OCI-LY1 (cell line): ENCODE data around the gene PCBP3.

Experiments used
- EZH2 ChIP-seq: fragments of 200-600 bp; sonication (generic), shearing (Covaris generic); IDR thresholded peaks from 2 replicates; pipeline ENCODE4 v1.8.0; 2017; ENCODE audit warnings: borderline replicate concordance, mixed run types, mild to moderate bottlenecking, antibody characterized with exemption, low read length, moderate library complexity, mixed read lengths
- TF ChIP-seq, protein P1 (sequence below): fragments of 200-600 bp; sonication (generic), shearing (Covaris generic); IDR thresholded peaks from 2 replicates; pipeline ENCODE4 v1.5.1; 2017; ENCODE audit warnings: mild to moderate bottlenecking, antibody characterized with exemption, low read length, moderate library complexity, mixed read lengths

GRCh38 chr21:45801129-45801964, 157.8 kb downstream of the PCBP3 start:
- TF ChIP-seq, protein P1, sequence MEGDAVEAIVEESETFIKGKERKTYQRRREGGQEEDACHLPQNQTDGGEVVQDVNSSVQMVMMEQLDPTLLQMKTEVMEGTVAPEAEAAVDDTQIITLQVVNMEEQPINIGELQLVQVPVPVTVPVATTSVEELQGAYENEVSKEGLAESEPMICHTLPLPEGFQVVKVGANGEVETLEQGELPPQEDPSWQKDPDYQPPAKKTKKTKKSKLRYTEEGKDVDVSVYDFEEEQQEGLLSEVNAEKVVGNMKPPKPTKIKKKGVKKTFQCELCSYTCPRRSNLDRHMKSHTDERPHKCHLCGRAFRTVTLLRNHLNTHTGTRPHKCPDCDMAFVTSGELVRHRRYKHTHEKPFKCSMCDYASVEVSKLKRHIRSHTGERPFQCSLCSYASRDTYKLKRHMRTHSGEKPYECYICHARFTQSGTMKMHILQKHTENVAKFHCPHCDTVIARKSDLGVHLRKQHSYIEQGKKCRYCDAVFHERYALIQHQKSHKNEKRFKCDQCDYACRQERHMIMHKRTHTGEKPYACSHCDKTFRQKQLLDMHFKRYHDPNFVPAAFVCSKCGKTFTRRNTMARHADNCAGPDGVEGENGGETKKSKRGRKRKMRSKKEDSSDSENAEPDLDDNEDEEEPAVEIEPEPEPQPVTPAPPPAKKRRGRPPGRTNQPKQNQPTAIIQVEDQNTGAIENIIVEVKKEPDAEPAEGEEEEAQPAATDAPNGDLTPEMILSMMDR = no peak
- TF ChIP-seq EZH2 = no peak
